Measurements from ENCODE around the gene TCF21. TPM values are rescaled to one million over a fixed set of nuclear protein-coding genes. Genes with fewer than 3 reads are reported as not detected.
"Not testable (repeated sequence)": the region's sequence is repeated elsewhere in the genome, so short reads cannot be mapped to it uniquely, and the experiment has no call there.

The TCF21 gene
- total and polyA plus RNA-seq, 10 of the 15 experiments (the other 5 are each of a cell fraction or from before 2014, with no cell fraction given): 0.08 TPM; not detected in 9

DNA sequence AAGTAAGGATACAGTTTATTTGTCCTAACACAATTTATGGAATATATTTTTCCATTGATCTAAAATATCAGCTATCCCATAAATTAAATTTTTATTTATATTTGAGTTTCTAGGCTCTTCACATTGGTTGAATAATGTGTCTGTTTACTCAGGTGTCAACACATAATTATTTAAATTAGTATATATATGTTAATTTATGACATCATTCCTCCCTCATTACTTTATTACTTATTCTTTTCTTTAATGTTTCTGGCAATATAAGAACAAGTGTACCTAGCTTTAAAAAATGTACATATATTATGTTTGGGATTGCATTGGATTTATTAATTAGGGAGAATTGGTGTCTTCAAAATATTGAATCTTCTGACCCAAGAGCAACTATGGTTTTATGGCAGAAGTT is 31.2 kb upstream of the TCF21 start:
- H3K4me1 ChIP-seq (ENCODE audit: control insufficient read depth, insufficient read depth, low read length): no peaks in the 10 kb centered on the region
- DNase-seq (ENCODE audit: low read depth, low spot score) (no peak), ATAC-seq (no peak), FAIRE-seq (no peak)
- no peaks in the 10 kb centered on the region for H3K9me3 ChIP-seq (replicated peaks; ENCODE audit: control insufficient read depth, insufficient read depth, low read length)
- H3K4me3 ChIP-seq: no peak overlapping the region
- in situ Hi-C loops (cut with MboI): no loop called here
- H3K4me2 ChIP-seq (ENCODE audit: control insufficient read depth, insufficient read depth): no peak overlapping the region
- H3K79me2 ChIP-seq (ENCODE audit: control insufficient read depth, insufficient read depth, low read length): no peaks in the 10 kb centered on the region
- BruUV-seq (replicated peaks): no TSS peak
- POLR2A ChIA-PET: no interaction called here
- TF ChIP-seq BCL11A (IDR thresholded peaks at IDR 0.05; ENCODE audit: low read depth, low read length) (no peak), SIN3A (IDR thresholded peaks at IDR 0.05; ENCODE audit: low read depth, low read length) (no peak), TCF12 (IDR thresholded peaks at IDR 0.05; ENCODE audit: low read depth, low read length) (no peak), SUPT20H (IDR thresholded peaks at IDR 0.05; ENCODE audit: borderline replicate concordance, control insufficient read depth, low read depth, low read length) (no peak), WRNIP1 (IDR thresholded peaks at IDR 0.05; ENCODE audit: borderline replicate concordance, low read depth, low read length) (no peak), IRF4 (IDR thresholded peaks at IDR 0.05; ENCODE audit: low read depth, low read length) (no peak), ZNF622 (IDR thresholded peaks at IDR 0.05) (no peak)
- H4K20me1 ChIP-seq (ENCODE audit: control insufficient read depth, insufficient read depth): no peaks in the 10 kb centered on the region
- CTCF ChIA-PET: no interaction called here
- intact Hi-C loops (cut with micrococcal nuclease; ENCODE audit: unreplicated experiment): no loop called here
- no peak overlapping the region for H3K27ac ChIP-seq (ENCODE audit: control insufficient read depth, insufficient read depth)
- peaks cover 6 to 11% of the 10 kb centered on the region in 2 experiments for H3K27me3 ChIP-seq (replicated peaks in 1 of 2; ENCODE audit: control insufficient read depth in 2 of 2, insufficient read depth in 2 of 2, low read length in 1 of 2)
- H3K9ac ChIP-seq (ENCODE audit: control insufficient read depth, insufficient read depth, low read length): no peak overlapping the region
- no peak overlapping the region for H2AFZ ChIP-seq (ENCODE audit: control insufficient read depth, low read depth, low read length)
- no peaks in the 10 kb centered on the region for H3K36me3 ChIP-seq (ENCODE audit: control insufficient read depth in 2 of 2, insufficient read depth in 2 of 2, low read length in 1 of 2)
- SMC1A ChIA-PET (ENCODE audit: uncharacterized antibody, unreplicated experiment): no interaction called here
- RAD21 ChIA-PET (ENCODE audit: unreplicated experiment): interaction anchor here (0.6 kb wide), 1 partner anchor 220 kb away, joined by 3 read pairs; no protein-coding TSS in a partner anchor

DNA sequence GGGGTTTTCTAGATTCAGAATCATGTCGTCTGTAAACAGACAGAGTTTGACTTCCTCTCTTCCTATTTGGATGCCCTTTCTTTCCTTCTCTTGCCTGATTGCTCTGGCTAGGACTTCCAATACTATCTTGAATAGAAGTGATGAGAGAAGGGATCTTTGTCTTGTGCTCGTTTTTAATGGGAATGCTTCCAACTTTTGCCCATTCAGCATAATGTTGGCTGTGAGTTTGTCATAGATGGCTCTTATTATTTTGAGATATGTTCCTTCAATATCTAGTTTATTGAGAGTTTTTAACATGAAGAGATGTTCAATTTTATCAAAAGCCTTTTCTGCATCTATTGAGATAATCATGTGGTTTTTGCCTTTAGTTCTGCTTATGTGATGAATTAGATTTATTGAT is 27.6 kb upstream of the TCF21 start:
- intact Hi-C loops (cut with micrococcal nuclease; ENCODE audit: unreplicated experiment): not testable (repeated sequence)

More for the DNA sequence above, 27.6 kb upstream of the TCF21 start:
- H3K4me1 ChIP-seq (ENCODE audit: control insufficient read depth, insufficient read depth, low read length); H3K36me3 ChIP-seq (ENCODE audit: control insufficient read depth in 2 of 2, insufficient read depth in 2 of 2, low read length in 1 of 2); H3K4me2 ChIP-seq (ENCODE audit: control insufficient read depth, insufficient read depth); POLR2A ChIA-PET; CTCF ChIA-PET; H3K9ac ChIP-seq (ENCODE audit: control insufficient read depth, insufficient read depth, low read length); ATAC-seq; H4K20me1 ChIP-seq (ENCODE audit: control insufficient read depth, insufficient read depth); H3K79me2 ChIP-seq (ENCODE audit: control insufficient read depth, insufficient read depth, low read length); RAD21 ChIA-PET (ENCODE audit: unreplicated experiment); H3K27ac ChIP-seq (ENCODE audit: control insufficient read depth, insufficient read depth); H3K4me3 ChIP-seq; H3K9me3 ChIP-seq (replicated peaks; ENCODE audit: control insufficient read depth, insufficient read depth, low read length); FAIRE-seq; H3K27me3 ChIP-seq (replicated peaks in 1 of 2; ENCODE audit: control insufficient read depth in 2 of 2, insufficient read depth in 2 of 2, low read length in 1 of 2); DNase-seq (ENCODE audit: low read depth, low spot score); in situ Hi-C loops (cut with MboI); H2AFZ ChIP-seq (ENCODE audit: control insufficient read depth, low read depth, low read length); SMC1A ChIA-PET (ENCODE audit: uncharacterized antibody, unreplicated experiment); BruUV-seq (replicated peaks): not testable (repeated sequence)
- 0% methylated on average over 2 of the region's 2 CpGs for WGBS (ENCODE audit: insufficient coverage, insufficient replicate concordance, low lambda C conversion rate, missing lambda C conversion rate)

Data from GM12878 (cell line).